RWPE2 (cell line): ENCODE data around the gene EVC.
A peak's percentile ranks its signal among the peaks of the same experiment; 100 is the strongest.

Experiments used
- ATAC-seq: fragments of 200-7000 bp; cut with Tn5 transposase; 3 replicates; pipeline ENCODE4 v1.9.1; 2021; ENCODE audit warnings: low read depth
- DNase-seq: peaks from one replicate; pipeline ENCODE4 v3.0.0-alpha.2; 2020; ENCODE audit warnings: low spot score
- H3K27ac ChIP-seq: fragments of 450-650 bp; 2 replicates; pipeline ENCODE4 v1.5.1; 2017; ENCODE audit warnings: mild to moderate bottlenecking; ENCODE audit not compliant: poor library complexity, severe bottlenecking
- H3K27me3 ChIP-seq: fragments of 250-450 bp; sonication (Bioruptor Pico); 2 replicates; pipeline ENCODE4 v1.5.1; 2021; ENCODE audit warnings: mild to moderate bottlenecking, moderate library complexity; ENCODE audit not compliant: insufficient read depth, poor library complexity, severe bottlenecking
- H3K36me3 ChIP-seq: fragments of 250-450 bp; sonication (Bioruptor Pico); 2 replicates; pipeline ENCODE4 v1.5.1; 2020; ENCODE audit warnings: low read depth, mild to moderate bottlenecking, moderate library complexity
- H3K4me1 ChIP-seq: fragments of 250-450 bp; sonication (Bioruptor Pico); 2 replicates; pipeline ENCODE4 v1.5.1; 2021; ENCODE audit warnings: mild to moderate bottlenecking, moderate library complexity; ENCODE audit not compliant: insufficient read depth, poor library complexity, severe bottlenecking
- H3K4me3 ChIP-seq: fragments of 250-450 bp; sonication (Bioruptor Pico); 2 replicates; pipeline ENCODE4 v1.5.1; 2021; ENCODE audit warnings: mild to moderate bottlenecking, moderate library complexity; ENCODE audit not compliant: severe bottlenecking
- H3K9me3 ChIP-seq: fragments of 250-450 bp; sonication (Bioruptor Pico); 2 replicates; pipeline ENCODE4 v1.5.1; 2021; ENCODE audit warnings: mild to moderate bottlenecking, moderate library complexity; ENCODE audit not compliant: severe bottlenecking
- CTCF ChIP-seq: fragments of 450-650 bp; IDR thresholded peaks from one replicate; pipeline ENCODE4 v1.5.1; 2017; ENCODE audit warnings: mild to moderate bottlenecking, moderate library complexity; ENCODE audit not compliant: poor library complexity, severe bottlenecking

The EVC gene

DNA sequence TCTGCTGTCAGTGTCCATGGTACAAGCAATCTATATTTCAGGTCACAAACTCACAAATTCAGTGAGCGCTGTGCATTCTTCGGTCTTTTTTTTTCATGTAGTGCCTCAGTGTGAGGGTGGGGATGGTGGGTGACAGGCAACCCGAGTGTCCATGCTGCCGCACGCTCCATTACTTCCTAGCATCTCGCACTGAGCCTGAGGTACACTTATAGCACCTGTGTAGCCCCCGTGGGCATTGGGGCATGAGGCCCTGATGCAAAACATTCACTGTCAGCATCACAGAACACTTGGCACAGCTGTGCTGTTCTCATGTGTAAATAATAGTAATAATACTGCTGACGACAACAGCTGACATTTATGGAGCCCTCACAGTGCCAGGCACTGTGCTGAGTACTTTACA is 34.2 kb upstream of the EVC start:
- Histone ChIP-seq H3K36me3 (peaks cover 30% of the 10 kb centered on the region), H3K27ac (no peak overlapping the region), H3K4me3 (no peak overlapping the region), H3K9me3 (no peaks in the 10 kb centered on the region), H3K27me3 (no peaks in the 10 kb centered on the region), H3K4me1 (no peaks in the 10 kb centered on the region)
- DNase-seq = no peak
- no peak for TF ChIP-seq CTCF
- no peak for ATAC-seq

- H3K4me1 ChIP-seq = no peaks in the 10 kb centered on the region
- H3K36me3 ChIP-seq = peaks cover 43% of the 10 kb centered on the region
- H3K27ac ChIP-seq = no peak overlapping the region
- ATAC-seq (peak; percentile 61; the same call in 2 of the 3 replicates), DNase-seq (no peak)
- TF ChIP-seq CTCF = no peak
- H3K9me3 ChIP-seq = no peaks in the 10 kb centered on the region
- no peak overlapping the region for H3K4me3 ChIP-seq
- no peaks in the 10 kb centered on the region for H3K27me3 ChIP-seq
Measured at GRCh38 chr4:5678977-5679376, 32.0 kb upstream of the EVC start.

- Histone ChIP-seq H3K4me3 (no peak overlapping the region), H3K4me1 (no peaks in the 10 kb centered on the region), H3K27me3 (no peaks in the 10 kb centered on the region), H3K9me3 (no peaks in the 10 kb centered on the region), H3K27ac (no peak overlapping the region), H3K36me3 (peaks cover 78% of the 10 kb centered on the region)
- TF ChIP-seq CTCF = no peak
- DNase-seq (no peak), ATAC-seq (no peak)
Measured at GRCh38 chr4:5683566-5683965, 27.4 kb upstream of the EVC start.

GRCh38 chr4:5685296-5685695 is 25.7 kb upstream of the EVC start:
- Histone ChIP-seq H3K27me3 (no peaks in the 10 kb centered on the region), H3K9me3 (no peaks in the 10 kb centered on the region), H3K4me1 (no peaks in the 10 kb centered on the region), H3K27ac (no peak overlapping the region), H3K4me3 (no peak overlapping the region), H3K36me3 (peaks cover 80% of the 10 kb centered on the region)
- TF ChIP-seq CTCF = no peak
- DNase-seq = no peak
- ATAC-seq = no peak

- Histone ChIP-seq H3K27me3 (no peaks in the 10 kb centered on the region), H3K9me3 (no peaks in the 10 kb centered on the region), H3K27ac (no peak overlapping the region), H3K36me3 (peaks cover 82% of the 10 kb centered on the region), H3K4me1 (no peaks in the 10 kb centered on the region), H3K4me3 (no peak overlapping the region)
- TF ChIP-seq CTCF = no peak
- DNase-seq = no peak
- ATAC-seq = no peak
Measured at GRCh38 chr4:5686338-5686737, 24.7 kb upstream of the EVC start.
